Kidney (tissue), 22 donors: Measurements from ENCODE around the gene DNAH5. TPM values are rescaled to one million over a fixed set of nuclear protein-coding genes. Genes with fewer than 3 reads are reported as not detected.

Experiments
- DNase-seq, 5 donors: peaks; one replicate each; pipeline ENCODE4 v3.0.0-alpha.2; 2013 to 2020
- FAIRE-seq: peaks from 2 replicates; lab custom pipeline; 2012; peaks lifted over from hg19 to GRCh38; lab: Jason Lieb, UNC
- H3K27ac ChIP-seq, 2 donors: one replicate each; pipeline ENCODE4 v1.7.0; 2013; ENCODE audit warnings: low read depth in 2 of 2, low read length in 2 of 2, inconsistent platforms in 1 of 2
- H3K27me3 ChIP-seq: one replicate; pipeline ENCODE4 v1.7.1; 2013; ENCODE audit warnings: low read length, inconsistent platforms; ENCODE audit not compliant: control insufficient read depth, insufficient read depth
- H3K36me3 ChIP-seq, 3 donors: one replicate each; pipeline versions ENCODE4 v1.7.0 to v1.7.1; 2013; ENCODE audit warnings: low read length in 3 of 3, control low read depth in 1 of 3, inconsistent platforms in 1 of 3; ENCODE audit not compliant: insufficient read depth in 3 of 3, control insufficient read depth in 2 of 3
- H3K4me1 ChIP-seq, 3 donors: one replicate each; pipeline versions ENCODE4 v1.7.0 to v1.7.1; 2013; ENCODE audit warnings: low read length in 3 of 3, inconsistent platforms in 1 of 3, low read depth in 1 of 3; ENCODE audit not compliant: control insufficient read depth in 2 of 3, insufficient read depth in 2 of 3
- H3K4me3 ChIP-seq, 3 donors: one replicate each; pipeline versions ENCODE4 v1.7.0 to v1.8.1; 2013; ENCODE audit warnings: low read length in 3 of 3, control low read depth in 1 of 3, inconsistent platforms in 1 of 3
- H3K9ac ChIP-seq, 3 donors: one replicate each; pipeline versions ENCODE4 v1.7.0 to v1.7.1; 2013; ENCODE audit warnings: low read length in 3 of 3, control low read depth in 1 of 3, inconsistent platforms in 1 of 3
- H3K9me3 ChIP-seq, 3 donors: one replicate each; pipeline versions ENCODE4 v1.7.0 to v1.7.1; 2013; ENCODE audit warnings: low read length in 3 of 3, control low read depth in 1 of 3, inconsistent platforms in 1 of 3; ENCODE audit not compliant: control insufficient read depth in 2 of 3, insufficient read depth in 1 of 3
- intact Hi-C: fragments of 100-400 bp; cut with DNase I; formaldehyde crosslinking; loops from one replicate; pipeline ENCODE4 v1.11.1; 2022
- long read RNA-seq, 10 donors: library from polyadenylated mRNA in 1 of 10; unstranded in 1 of 10; transcript quantifications; one replicate each; pipeline ENCODE4 v2.0.0 and lab custom pipeline, GENCODE V29; 2021 to 2026
- polyA plus RNA-seq: library from polyadenylated mRNA; stranded (reverse); fragments of 350-450 nt; fragmentation: Illumina TruSeq; extraction: RNeasy Lipid Tissue Mini Kit (QIAGEN cat#74804); gene quantifications from one replicate; pipeline ENCODE4 v1.2.3, GENCODE V29; 2014; ENCODE audit warnings: low read depth, low replicate concordance; ENCODE audit not compliant: insufficient read depth
- total RNA-seq: library from RNA; stranded (reverse); fragmentation: NEBNext Ultra II Directional; extraction: Animal tissue kit (Norgen Biotek cat#: 25700); gene quantifications from one replicate; pipeline ENCODE4 v1.2.1, GENCODE V29; 2021
- TF ChIP-seq, protein P1 (sequence below): IDR thresholded peaks from 3 replicates; pipeline ENCODE4 v1.5.1; 2012; ENCODE audit warnings: mild to moderate bottlenecking, moderate library complexity, borderline replicate concordance; ENCODE audit not compliant: insufficient read depth; ENCODE audit errors: extremely low read depth
- donor health status: control.
- donor health status: control.
- donor health status: control.
- donor health status: control.
- donor health status: control.
- donor health status: DM: yes; HTN: yes; CAD: no.
- donor health status: Normal renal cell carcinoma (clear cell type).

DNAH5 gene, protein sequence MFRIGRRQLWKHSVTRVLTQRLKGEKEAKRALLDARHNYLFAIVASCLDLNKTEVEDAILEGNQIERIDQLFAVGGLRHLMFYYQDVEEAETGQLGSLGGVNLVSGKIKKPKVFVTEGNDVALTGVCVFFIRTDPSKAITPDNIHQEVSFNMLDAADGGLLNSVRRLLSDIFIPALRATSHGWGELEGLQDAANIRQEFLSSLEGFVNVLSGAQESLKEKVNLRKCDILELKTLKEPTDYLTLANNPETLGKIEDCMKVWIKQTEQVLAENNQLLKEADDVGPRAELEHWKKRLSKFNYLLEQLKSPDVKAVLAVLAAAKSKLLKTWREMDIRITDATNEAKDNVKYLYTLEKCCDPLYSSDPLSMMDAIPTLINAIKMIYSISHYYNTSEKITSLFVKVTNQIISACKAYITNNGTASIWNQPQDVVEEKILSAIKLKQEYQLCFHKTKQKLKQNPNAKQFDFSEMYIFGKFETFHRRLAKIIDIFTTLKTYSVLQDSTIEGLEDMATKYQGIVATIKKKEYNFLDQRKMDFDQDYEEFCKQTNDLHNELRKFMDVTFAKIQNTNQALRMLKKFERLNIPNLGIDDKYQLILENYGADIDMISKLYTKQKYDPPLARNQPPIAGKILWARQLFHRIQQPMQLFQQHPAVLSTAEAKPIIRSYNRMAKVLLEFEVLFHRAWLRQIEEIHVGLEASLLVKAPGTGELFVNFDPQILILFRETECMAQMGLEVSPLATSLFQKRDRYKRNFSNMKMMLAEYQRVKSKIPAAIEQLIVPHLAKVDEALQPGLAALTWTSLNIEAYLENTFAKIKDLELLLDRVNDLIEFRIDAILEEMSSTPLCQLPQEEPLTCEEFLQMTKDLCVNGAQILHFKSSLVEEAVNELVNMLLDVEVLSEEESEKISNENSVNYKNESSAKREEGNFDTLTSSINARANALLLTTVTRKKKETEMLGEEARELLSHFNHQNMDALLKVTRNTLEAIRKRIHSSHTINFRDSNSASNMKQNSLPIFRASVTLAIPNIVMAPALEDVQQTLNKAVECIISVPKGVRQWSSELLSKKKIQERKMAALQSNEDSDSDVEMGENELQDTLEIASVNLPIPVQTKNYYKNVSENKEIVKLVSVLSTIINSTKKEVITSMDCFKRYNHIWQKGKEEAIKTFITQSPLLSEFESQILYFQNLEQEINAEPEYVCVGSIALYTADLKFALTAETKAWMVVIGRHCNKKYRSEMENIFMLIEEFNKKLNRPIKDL (N-terminal part only)
- 16.4 TPM for total RNA-seq
- polyA plus RNA-seq, result 0.49 TPM
- long read RNA-seq, donor 1, result 0 reads
- long read RNA-seq, donor 2, result 0 reads
- long read RNA-seq, donor 3, result 0 reads
- long read RNA-seq, donor 4, result 0 reads
- long read RNA-seq, donor 5, result 0 reads
- long read RNA-seq, donor 6, result 0 reads
- long read RNA-seq, donor 7, partial matches to known transcripts, result 3 of 10 reads
- long read RNA-seq, donor 7, other reads (novel, unspliced or antisense), result 7 of 10 reads
- long read RNA-seq, donor 8, result 0 reads
- long read RNA-seq, donor 9, result 0 reads
- long read RNA-seq, donor 10, result 0 reads

DNA sequence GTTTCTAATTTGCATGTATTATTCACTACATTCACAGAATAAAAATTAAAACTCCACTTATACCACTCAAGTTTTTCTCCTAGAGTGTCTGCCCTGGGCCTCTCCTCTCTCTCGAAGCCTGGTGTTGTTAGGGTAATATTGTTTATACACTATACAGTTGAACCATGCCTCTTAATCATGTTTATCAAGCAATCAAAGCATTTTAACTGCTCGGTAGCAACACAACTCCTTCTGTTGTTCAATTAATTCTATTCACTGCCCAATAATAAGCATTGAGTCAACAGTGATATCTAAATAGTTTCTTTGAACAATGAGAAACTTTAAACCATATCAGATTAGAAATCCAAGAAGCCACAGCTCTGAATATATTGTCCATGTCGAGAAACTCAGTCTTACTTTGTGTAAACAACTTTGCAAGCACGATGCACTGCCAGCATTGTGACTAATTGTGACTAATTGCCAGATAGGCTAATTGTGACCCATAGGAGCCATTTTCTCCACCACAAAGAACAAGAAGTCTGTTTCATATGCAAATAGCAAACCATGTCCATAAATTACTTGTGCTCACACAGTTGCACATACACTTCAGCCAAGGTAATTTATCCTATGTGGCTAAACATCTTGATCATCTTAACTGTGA lies at the start of gene DNAH5:
TSS of gene DNAH5 (minus strand) at position 129 of the 640 bp plus-strand sequence. CDS start 250 bp downstream, outside the sequence.
- no peak within 1 kb of the TSS for H3K27ac ChIP-seq
- H3K36me3 ChIP-seq, result no peaks in the 10 kb centered on the region
- TF ChIP-seq, protein P1, sequence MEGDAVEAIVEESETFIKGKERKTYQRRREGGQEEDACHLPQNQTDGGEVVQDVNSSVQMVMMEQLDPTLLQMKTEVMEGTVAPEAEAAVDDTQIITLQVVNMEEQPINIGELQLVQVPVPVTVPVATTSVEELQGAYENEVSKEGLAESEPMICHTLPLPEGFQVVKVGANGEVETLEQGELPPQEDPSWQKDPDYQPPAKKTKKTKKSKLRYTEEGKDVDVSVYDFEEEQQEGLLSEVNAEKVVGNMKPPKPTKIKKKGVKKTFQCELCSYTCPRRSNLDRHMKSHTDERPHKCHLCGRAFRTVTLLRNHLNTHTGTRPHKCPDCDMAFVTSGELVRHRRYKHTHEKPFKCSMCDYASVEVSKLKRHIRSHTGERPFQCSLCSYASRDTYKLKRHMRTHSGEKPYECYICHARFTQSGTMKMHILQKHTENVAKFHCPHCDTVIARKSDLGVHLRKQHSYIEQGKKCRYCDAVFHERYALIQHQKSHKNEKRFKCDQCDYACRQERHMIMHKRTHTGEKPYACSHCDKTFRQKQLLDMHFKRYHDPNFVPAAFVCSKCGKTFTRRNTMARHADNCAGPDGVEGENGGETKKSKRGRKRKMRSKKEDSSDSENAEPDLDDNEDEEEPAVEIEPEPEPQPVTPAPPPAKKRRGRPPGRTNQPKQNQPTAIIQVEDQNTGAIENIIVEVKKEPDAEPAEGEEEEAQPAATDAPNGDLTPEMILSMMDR, result no peak
- H3K4me3 ChIP-seq, result no peak within 1 kb of the TSS
- FAIRE-seq (no peak), DNase-seq (no peak)
- H3K9ac ChIP-seq, result no peak within 1 kb of the TSS
- H3K4me1 ChIP-seq, result no peaks in the 10 kb centered on the region
- intact Hi-C loops, result no loop called here
- H3K9me3 ChIP-seq, result no peaks in the 10 kb centered on the region
- H3K27me3 ChIP-seq, result no peaks in the 10 kb centered on the region

DNA sequence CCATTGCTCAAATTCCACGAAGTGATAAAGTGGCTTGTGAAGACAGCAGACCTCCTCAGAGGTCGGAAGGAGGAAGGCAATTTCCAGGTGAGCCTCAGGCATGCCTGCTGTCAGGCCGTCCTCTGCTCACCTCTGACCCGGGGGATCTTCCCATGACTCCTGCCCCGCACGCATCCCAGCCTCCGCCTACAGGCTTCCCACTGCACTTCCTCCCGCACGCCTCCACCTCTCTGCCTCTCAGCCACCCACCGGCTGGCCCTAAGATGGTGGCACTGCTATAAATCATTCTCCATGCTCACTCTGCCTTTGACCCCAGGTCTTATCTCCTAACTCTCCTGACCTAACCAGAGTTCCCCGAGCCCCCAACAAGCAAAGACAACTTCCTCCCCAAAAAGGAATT lies 49.4 kb upstream of the DNAH5 start:
- TF ChIP-seq, protein P1, result no peak
- H3K36me3 ChIP-seq, result no peaks in the 10 kb centered on the region
- H3K4me3 ChIP-seq, result no peak overlapping the region
- no peaks in the 10 kb centered on the region for H3K27me3 ChIP-seq
- peaks cover 0 to 2% (median 0%) of the 10 kb centered on the region in 3 donors for H3K9me3 ChIP-seq
- no peak overlapping the region for H3K27ac ChIP-seq
- intact Hi-C loops, result no loop called here
- no peak overlapping the region for H3K9ac ChIP-seq
- DNase-seq (no peak), FAIRE-seq (no peak)
- H3K4me1 ChIP-seq, result no peaks in the 10 kb centered on the region

DNA sequence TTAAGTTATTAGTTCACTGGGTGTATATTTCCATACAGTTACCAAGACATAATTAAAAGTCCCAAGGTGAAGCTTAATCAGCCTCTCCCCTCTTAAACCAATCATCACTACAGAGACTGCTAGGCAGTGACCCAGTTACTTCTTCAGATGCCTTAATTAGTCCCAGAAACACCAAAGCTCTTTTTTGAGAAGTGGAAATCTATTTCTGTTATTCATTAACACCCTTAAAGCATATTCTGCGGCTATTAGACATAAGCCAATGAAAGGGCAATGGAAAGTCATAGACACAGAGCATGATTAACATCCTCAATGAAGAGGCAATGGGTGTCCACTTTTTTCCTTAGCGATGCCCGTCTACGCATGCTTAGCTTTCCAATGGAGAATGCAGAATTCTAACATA lies 48.3 kb upstream of the DNAH5 start:
- intact Hi-C loops, result no loop called here
- Histone ChIP-seq H3K27ac (no peak overlapping the region), H3K27me3 (no peaks in the 10 kb centered on the region), H3K4me1 (no peaks in the 10 kb centered on the region), H3K9me3 (peaks cover 0 to 2% (median 0%) of the 10 kb centered on the region in 3 donors), H3K36me3 (no peaks in the 10 kb centered on the region), H3K9ac (no peak overlapping the region), H3K4me3 (no peak overlapping the region)
- no peak for FAIRE-seq
- TF ChIP-seq, protein P1, result no peak
- no peak for DNase-seq
